PFSK-1 (cell line): ENCODE measurements around the gene URI1.

Source experiments
- FOXP2 ChIP-seq: optimal IDR thresholded peaks from 2 replicates; pipeline ENCODE3; 2011; ENCODE audit warnings: borderline replicate concordance, control low read depth, inconsistent platforms; ENCODE audit not compliant: insufficient read depth; ENCODE audit errors: extremely low read length, extremely low read depth
- POLR2AphosphoS5 ChIP-seq: IDR thresholded peaks from 2 replicates; pipeline ENCODE4 v1.6.1; 2012; ENCODE audit warnings: low read depth, mild to moderate bottlenecking, control low read depth, low read length, moderate library complexity
- REST ChIP-seq, 2 experiments: IDR thresholded peaks; 2 replicates each; pipeline versions ENCODE4 v1.6.1 to v1.8.0; 2011 to 2012; ENCODE audit warnings: low read depth in 2 of 2, low read length in 2 of 2, control low read depth in 1 of 2, inconsistent platforms in 1 of 2, mild to moderate bottlenecking in 1 of 2, moderate library complexity in 1 of 2; ENCODE audit not compliant: insufficient read depth in 1 of 2
- SIN3A ChIP-seq: IDR thresholded peaks from 2 replicates; pipeline ENCODE4 v1.6.1; 2012; ENCODE audit warnings: mild to moderate bottlenecking, low read length, moderate library complexity, borderline replicate concordance; ENCODE audit not compliant: insufficient read depth
- TAF1 ChIP-seq: IDR thresholded peaks from 2 replicates; pipeline ENCODE4 v1.6.1; 2012; ENCODE audit warnings: low read length, control low read depth, borderline replicate concordance; ENCODE audit not compliant: insufficient read depth

The URI1 gene

GRCh38 chr19:29940971-29941585 is 961 bp upstream of the URI1 start:
- TF ChIP-seq POLR2AphosphoS5 (no peak), TAF1 (no peak), REST (IDR thresholded peaks at IDR 0.05; ENCODE audit: insufficient read depth in 1 of 2, low read depth in 2 of 2, low read length in 2 of 2) (no peak), SIN3A (no peak), FOXP2 (no peak)

DNA sequence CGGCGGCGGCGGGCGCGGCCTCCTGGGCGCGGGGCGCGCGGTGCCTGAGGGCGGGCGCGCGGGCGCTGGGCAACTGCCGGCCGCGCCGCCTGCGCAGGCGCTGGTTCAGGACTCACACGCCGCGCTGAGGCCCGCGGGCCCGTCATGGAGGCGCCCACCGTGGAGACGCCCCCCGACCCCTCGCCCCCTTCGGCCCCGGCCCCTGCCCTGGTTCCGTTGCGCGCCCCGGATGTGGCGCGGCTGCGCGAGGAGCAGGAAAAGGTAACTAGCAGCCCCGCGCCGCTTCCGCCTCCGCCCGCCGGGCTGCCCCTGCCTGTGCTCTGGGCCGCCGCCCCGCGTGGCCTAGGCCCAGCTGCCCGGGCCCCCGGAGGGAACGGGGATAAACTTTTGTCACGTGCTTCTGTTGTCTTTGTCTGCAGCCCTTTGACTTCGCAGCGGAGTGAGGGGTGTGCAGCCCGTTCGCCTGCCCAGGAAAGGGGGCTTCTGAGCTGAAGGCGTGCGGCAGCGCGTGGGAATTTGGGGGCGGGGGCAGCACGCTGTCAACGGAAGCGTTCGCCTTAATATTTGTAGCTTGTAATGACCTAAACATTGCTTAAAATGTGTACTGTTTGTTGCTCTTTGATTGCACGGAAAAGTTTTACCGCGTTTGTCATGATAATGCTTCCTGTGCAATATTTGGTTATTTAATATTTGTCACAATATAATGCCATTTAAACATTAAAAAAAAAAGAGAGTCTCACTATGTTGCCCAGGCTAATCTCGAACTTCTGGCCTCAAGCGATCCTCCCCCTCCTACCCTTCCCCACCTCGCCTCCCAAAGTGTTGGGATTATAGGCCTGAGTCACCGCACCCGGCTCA is 594 bp downstream of the URI1 start:
- TF ChIP-seq REST (IDR thresholded peaks at IDR 0.05; ENCODE audit: insufficient read depth in 1 of 2, low read depth in 2 of 2, low read length in 2 of 2) (no peak), SIN3A (peak; percentile 29; the same call in 1 of the 2 replicates)

GRCh38 chr19:29943615-29944014 is 1.6 kb downstream of the URI1 start:
- TF ChIP-seq FOXP2 (no peak), REST (IDR thresholded peaks at IDR 0.05; ENCODE audit: insufficient read depth in 1 of 2, low read depth in 2 of 2, low read length in 2 of 2) (no peak), POLR2AphosphoS5 (no peak), TAF1 (no peak), SIN3A (no peak)

- no peak for TF ChIP-seq POLR2AphosphoS5
- no peak for TF ChIP-seq REST (IDR thresholded peaks at IDR 0.05; ENCODE audit: insufficient read depth in 1 of 2, low read depth in 2 of 2, low read length in 2 of 2)
- no peak for TF ChIP-seq SIN3A
- no peak for TF ChIP-seq TAF1
- no peak for TF ChIP-seq FOXP2
Observed at GRCh38 chr19:29944390-29945012, 2.5 kb downstream of the URI1 start.
